Naive B cell (primary cell): ENCODE data around the gene SKIL. TPM values are rescaled to one million over a fixed set of nuclear protein-coding genes. Genes with fewer than 3 reads are reported as not detected.

Experiments
- ATAC-seq, 2 donors: fragments of 150-1000 bp; cut with Tn5 transposase; 2 replicates each; pipeline ENCODE4 v1.10.0; 2021; ENCODE audit warnings: low read depth in 2 of 2, mild to moderate bottlenecking in 2 of 2, moderate library complexity in 2 of 2
- DNase-seq: peaks from one replicate; pipeline ENCODE4 v3.0.0; 2022
- H3K27ac Mint-ChIP-seq, 6 donors: one replicate each; pipeline ENCODE4 v1.8.0; 2020 to 2022; ENCODE audit warnings: mild to moderate bottlenecking in 6 of 6, mixed read lengths in 6 of 6, moderate library complexity in 5 of 6, inconsistent platforms in 2 of 6
- H3K27me3 Mint-ChIP-seq, 3 donors: one replicate each; pipeline ENCODE4 v1.8.0; 2021 to 2022; ENCODE audit warnings: mixed read lengths in 3 of 3, mild to moderate bottlenecking in 1 of 3
- H3K36me3 Mint-ChIP-seq, 2 donors: one replicate each; pipeline ENCODE4 v1.8.0; 2020 to 2022; ENCODE audit warnings: mixed read lengths in 2 of 2, inconsistent platforms in 1 of 2, mild to moderate bottlenecking in 1 of 2
- H3K4me1 Mint-ChIP-seq, 3 donors: one replicate each; pipeline ENCODE4 v1.8.0; 2020 to 2022; ENCODE audit warnings: mixed read lengths in 3 of 3, inconsistent platforms in 1 of 3, mild to moderate bottlenecking in 1 of 3, moderate library complexity in 1 of 3
- H3K4me3 Mint-ChIP-seq, 8 donors: one replicate each; pipeline ENCODE4 v1.8.0; 2020 to 2022; ENCODE audit warnings: mild to moderate bottlenecking in 8 of 8, mixed read lengths in 8 of 8, moderate library complexity in 8 of 8, inconsistent platforms in 2 of 8
- H3K9me3 Mint-ChIP-seq, 7 donors: one replicate each; pipeline ENCODE4 v1.8.0; 2020 to 2022; ENCODE audit warnings: mixed read lengths in 7 of 7, mild to moderate bottlenecking in 5 of 7, inconsistent platforms in 2 of 7, moderate library complexity in 1 of 7
- polyA plus RNA-seq, 6 donors: library from polyadenylated mRNA; unstranded; fragments of 300-500 nt; fragmentation: Illumina TruSeq; gene quantifications; one replicate each; pipeline ENCODE4 v1.2.3, GENCODE V29; 2021; ENCODE audit warnings: low read depth in 6 of 6

SKIL gene
- polyA plus RNA-seq, 6 donors from 2014 or later, result 12.3 to 28.5 (median 25.2) TPM

GRCh38 chr3:170438836-170439235, 81.3 kb downstream of the SKIL start:
- Mint-ChIP-seq H3K9me3 (peaks cover 0 to 4% (median 0%) of the 10 kb centered on the region in 7 donors), H3K27ac (no peak overlapping the region), H3K27me3 (peaks cover 19 to 35% (median 32%) of the 10 kb centered on the region in 3 donors), H3K36me3 (no peaks in the 10 kb centered on the region), H3K4me1 (no peaks in the 10 kb centered on the region), H3K4me3 (no peak overlapping the region)
- ATAC-seq, result no peak
- DNase-seq, result no peak

GRCh38 chr3:170440344-170440743, 82.8 kb downstream of the SKIL start:
- no peak for DNase-seq
- no peak for ATAC-seq
- no peaks in the 10 kb centered on the region for H3K36me3 Mint-ChIP-seq
- peaks cover 0 to 4% (median 0%) of the 10 kb centered on the region in 7 donors for H3K9me3 Mint-ChIP-seq
- H3K27me3 Mint-ChIP-seq, result peaks cover 19 to 35% (median 32%) of the 10 kb centered on the region in 3 donors
- H3K27ac Mint-ChIP-seq, result no peak overlapping the region
- H3K4me1 Mint-ChIP-seq, result no peaks in the 10 kb centered on the region
- H3K4me3 Mint-ChIP-seq, result no peak overlapping the region

GRCh38 chr3:170441412-170441811, 83.9 kb downstream of the SKIL start:
- Mint-ChIP-seq H3K27ac (no peak overlapping the region), H3K36me3 (no peaks in the 10 kb centered on the region), H3K4me3 (no peak overlapping the region), H3K4me1 (no peaks in the 10 kb centered on the region), H3K9me3 (peaks cover 0 to 4% (median 0%) of the 10 kb centered on the region in 7 donors), H3K27me3 (peaks cover 19 to 35% (median 32%) of the 10 kb centered on the region in 3 donors)
- no peak for ATAC-seq
- no peak for DNase-seq

GRCh38 chr3:170442947-170443346, 85.4 kb downstream of the SKIL start:
- Mint-ChIP-seq H3K36me3 (no peaks in the 10 kb centered on the region), H3K27me3 (peaks cover 11 to 35% (median 32%) of the 10 kb centered on the region in 3 donors), H3K27ac (no peak overlapping the region), H3K4me1 (no peaks in the 10 kb centered on the region), H3K4me3 (no peak overlapping the region), H3K9me3 (peaks cover 0 to 4% (median 0%) of the 10 kb centered on the region in 7 donors)
- DNase-seq (no peak), ATAC-seq (no peak)

- Mint-ChIP-seq H3K36me3 (no peaks in the 10 kb centered on the region), H3K9me3 (peaks cover 0 to 4% (median 0%) of the 10 kb centered on the region in 7 donors), H3K4me1 (no peaks in the 10 kb centered on the region), H3K27ac (no peak overlapping the region), H3K4me3 (no peak overlapping the region), H3K27me3 (peaks cover 15 to 35% (median 32%) of the 10 kb centered on the region in 3 donors)
- ATAC-seq, result no peak
- DNase-seq, result no peak
Observed at GRCh38 chr3:170443457-170443856, 85.9 kb downstream of the SKIL start.

Other genes with a start within 250 kb of the SKIL start
- gene PHC3, start 176.0 kb upstream of the SKIL start, polyA plus RNA-seq, result 100 to 1,000 TPM in 1 of 6 donors, 10 to 100 TPM in 5; 17.8 to 113 (median 60.1) TPM
- 1 to 10 TPM; 2.0 to 6.4 (median 3.2) TPM for gene PRKCI, start 135.3 kb upstream of the SKIL start, polyA plus RNA-seq
- gene CLDN11, start 61.2 kb downstream of the SKIL start, polyA plus RNA-seq, result not detected
- not detected for gene SLC7A14, start 228.4 kb downstream of the SKIL start, polyA plus RNA-seq